CD4-positive, alpha-beta T cell treated with Interleukin-15 for 1 hour (primary cell): ENCODE data around the gene ACTN1.

Source experiments
- DNase-seq: peaks from one replicate; pipeline ENCODE4 v3.0.0-alpha.2; 2020

Gene ACTN1

DNA sequence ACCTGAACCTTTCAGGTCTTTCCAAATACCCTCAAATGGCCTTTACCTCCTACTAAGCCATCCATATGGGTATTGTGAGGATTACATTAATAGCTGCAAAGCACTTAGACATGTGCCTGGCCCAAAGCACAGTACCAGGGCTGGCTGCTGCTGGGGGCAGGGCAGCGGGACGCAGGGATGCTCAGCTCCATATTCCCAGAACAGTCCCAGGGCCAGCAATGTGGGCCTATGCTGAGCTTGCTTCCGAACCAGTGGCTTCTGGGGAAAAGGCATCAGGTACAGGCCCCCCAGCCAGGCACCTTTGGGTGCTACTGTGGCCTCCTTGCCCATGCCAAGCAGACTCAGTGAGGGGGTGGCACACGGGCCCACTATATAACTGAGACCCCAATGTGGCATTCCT lies 10.4 kb downstream of the ACTN1 start:
- DNase-seq = no peak

DNA sequence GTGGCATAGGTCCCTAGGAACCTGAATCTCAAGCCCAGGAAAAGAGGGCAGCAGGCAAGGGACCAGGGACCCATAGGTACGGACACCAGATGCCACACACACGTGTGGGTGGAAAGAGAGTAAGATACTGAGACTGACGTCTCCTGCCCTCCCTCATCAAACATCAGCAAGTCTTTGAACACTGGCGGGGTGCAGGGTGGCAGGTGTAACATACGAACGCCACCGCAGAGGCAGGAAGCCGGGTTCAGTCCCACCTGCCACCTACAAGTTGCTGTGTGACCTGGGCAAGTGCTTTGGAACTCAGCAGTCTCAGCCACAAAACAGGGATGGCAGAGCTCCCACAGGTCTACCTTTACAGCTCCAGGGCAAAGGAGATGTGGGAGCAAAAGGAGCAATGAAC lies 11.1 kb downstream of the ACTN1 start:
- peak; percentile 81 for DNase-seq

DNA sequence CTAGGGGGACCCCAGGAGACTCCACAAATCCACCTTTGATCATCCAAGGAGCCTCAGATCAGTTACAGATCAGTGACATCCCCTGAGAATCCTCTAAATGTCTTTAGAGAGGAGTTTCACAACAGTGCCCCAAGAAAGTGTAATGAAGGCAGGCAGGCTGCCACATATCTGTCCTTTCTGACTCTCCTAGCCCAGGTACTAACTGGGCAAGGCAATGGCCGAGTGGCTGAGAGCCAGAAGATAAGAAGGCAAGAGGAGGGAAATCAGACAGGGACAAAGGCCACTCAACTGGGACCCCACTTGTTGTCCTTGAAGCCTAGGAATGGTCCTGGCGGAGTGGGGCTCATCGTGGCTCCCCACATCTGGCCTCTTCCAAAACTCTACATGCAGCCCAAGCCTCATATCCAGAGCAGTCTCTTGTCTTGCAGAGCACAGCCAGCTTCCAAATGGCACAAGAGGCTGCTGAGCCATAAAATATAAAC lies 11.6 kb downstream of the ACTN1 start:
- DNase-seq = no peak

DNA sequence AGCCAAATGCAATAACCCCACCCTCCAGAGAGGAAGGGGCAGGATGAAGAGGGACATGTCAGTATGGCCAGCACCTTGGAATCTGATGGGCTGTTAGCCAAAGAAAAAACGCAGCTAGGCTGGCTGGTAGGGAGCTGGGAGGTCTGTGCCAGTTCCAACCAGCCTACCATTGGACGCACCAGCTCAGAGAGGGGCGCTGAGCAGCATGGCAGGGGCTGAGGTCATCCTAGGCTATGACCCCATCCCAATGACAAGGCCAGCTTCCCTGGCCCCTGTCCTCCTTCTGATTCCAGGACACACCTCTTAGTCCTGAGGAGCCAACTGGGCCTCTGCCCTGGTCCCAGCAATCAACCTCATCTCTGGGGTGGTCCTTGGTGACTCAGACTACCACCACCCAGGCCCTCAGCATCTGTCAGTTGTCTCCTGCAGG lies 12.2 kb downstream of the ACTN1 start:
- no peak for DNase-seq

DNA sequence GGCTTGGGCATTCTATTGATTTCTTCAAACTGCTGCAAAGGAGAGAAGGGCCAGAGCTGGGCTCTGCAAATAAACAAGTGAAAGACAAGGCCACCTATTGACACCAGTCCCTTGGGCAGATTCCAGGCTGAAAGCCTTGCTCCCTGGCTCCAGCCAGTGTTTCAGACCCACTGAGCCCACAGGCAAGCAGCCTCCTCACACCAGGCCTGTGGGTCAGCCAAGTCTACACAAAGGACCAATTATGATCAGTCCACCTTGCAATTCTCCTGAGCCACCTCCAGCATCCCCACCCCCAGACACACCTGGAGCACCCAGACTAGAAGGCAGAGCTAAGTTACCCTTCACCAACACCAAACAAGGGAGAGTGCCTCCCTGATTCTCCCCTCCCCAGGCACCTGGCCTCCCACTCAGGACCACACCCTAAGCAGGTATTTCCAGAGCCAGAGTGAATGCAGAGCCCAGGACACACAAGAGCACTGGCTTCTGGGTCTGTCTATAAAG lies 13.8 kb downstream of the ACTN1 start:
- no peak for DNase-seq

DNA sequence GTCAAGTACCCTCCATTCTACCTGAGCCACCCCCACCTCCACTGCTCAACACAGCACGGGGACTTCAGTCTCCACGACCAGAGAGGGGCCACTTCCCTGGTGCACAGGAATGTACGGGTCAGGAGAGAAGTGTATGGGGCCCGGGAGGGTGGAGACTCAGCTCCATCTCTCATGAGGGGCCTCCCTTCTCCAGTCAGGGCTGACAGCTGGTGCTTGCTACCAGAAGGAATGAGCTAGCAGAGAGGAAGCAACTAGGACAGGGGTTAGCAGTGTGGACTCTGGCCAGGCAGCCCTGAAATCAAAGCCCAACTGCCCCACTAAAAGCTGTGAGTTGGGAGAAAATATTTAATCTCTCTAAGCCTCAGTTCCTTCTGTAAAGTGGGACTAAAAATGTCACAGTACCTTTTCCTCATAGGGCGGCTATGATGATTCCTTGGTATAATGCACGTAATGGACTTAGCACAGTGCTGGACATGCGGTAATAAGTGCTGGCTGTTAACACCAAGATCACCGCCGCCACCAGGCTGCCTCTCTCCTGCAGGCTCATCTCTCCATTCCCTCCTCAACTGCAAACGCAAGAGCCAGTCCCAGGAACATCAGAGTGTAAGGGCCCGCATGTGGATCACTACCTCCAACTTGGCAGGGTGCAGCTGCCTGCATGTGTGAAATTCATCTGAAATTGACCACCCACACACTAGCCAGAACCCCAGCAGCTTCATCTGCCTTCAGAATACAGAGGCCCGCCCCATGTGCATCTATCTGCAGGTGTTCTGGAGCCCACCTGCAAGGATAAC lies 14.6 kb downstream of the ACTN1 start:
- DNase-seq = no peak

DNA sequence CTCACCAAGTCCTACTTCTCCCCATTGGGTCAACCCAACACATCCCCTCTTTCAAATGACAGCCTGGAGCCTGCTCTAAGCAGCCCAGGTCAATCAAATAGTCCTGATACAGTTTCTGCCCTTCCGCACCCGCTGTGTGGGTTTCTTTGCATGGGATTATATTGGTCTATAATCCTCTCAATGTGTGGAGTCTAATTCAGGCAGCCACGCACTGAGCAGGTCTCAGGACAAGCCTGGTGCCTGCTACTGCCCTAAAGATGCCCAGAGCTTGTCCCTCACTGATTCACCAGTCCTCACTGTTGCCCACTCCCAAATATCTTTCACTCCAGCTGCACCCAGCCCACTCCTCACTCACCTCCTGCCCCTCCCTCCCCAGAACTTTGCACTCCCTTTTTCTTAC lies 16.4 kb downstream of the ACTN1 start:
- DNase-seq = no peak

DNA sequence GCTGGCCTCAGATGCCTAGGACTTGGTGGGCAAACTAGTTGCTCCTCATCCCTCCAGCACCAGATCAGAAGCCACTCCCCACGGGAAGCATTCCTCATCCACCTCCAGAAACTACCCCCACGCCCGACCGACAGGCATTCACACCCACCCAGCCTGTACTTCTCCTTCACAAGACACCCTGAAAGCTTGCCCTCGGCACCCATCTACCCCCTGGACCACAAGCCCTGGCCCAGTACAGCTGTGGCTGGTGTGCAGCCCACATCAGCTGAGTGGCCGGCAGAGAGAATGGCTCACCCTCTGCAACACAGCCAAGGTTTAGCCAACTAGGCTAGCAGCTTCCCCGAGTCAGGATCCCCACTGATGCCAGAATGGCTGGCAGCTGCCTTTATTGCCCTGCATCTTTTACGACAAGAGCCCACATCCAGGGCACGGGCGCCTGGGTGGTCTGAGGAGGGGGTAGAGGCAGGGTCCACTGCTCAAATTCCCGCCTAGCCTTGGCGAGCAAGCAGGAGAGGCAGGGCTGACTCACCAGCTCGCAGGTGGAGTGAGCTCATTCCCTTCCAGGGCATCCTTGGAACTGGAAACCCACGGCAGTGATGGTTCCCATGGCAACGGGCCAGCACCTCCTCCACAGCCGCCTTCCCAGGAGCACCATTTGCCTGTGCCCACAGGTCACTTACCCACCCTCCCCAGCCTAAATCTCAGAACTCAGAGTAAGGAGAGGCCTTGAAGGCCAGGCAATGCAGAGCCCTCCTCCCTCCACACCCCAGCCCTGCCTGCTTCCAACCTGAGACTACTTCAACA lies 17.1 kb downstream of the ACTN1 start:
- DNase-seq = no peak

DNA sequence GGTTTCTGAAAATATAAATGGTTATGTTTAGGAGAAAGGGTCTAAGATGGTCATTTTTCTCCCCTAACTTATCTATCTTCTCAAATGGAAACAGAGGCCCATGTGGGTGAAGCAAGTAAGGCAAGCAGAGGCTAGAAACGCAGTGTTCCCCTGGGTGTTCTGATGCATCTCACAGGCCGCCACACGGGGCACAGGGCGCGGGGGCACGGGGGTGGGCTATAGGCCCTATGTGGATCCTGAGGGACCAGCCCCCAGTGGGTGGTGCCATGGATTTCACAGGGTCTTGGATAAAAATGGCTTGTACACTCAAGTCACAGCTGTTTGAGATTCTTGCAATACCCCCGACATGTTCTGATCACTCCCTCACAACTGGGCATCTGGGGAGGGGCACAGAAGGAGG lies 17.7 kb downstream of the ACTN1 start:
- DNase-seq = no peak

DNA sequence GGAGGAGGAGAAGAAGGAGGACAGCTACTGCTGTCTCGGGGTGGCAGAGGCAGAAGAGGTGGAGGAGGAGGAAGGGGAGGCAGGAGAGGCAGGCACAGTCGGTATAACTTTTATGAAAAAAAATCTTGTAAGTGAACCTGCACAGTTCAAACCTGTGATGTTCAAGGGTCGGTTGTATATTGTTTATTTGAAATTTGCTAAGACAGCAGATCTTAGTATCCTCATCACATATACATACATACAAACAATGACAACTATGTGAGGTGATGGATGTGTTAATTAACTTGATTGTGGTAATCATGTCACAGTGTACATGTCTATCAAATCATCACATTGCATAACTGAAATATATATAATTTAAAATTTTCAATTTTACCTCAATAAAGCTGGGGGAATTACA lies 19.0 kb downstream of the ACTN1 start:
- no peak for DNase-seq

DNA sequence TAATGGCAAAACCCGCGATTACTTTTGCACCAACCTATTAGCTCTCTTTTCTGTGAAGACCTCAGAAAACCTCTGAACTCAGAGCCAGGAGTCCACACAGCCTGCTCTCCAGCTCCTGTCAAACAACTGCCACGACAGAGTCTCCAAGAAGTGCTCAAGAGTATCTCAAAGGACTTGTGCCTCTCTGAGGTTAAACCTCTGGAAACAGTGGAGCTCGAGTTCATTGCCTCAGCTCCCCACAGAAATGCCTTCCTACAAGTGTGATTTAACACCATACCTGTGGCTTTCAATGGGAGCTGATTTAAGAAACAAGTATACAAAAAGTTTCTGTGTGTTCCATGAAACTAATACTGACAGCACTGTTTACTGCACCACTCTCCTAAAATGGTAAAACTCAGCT lies 20.1 kb downstream of the ACTN1 start:
- no peak for DNase-seq

DNA sequence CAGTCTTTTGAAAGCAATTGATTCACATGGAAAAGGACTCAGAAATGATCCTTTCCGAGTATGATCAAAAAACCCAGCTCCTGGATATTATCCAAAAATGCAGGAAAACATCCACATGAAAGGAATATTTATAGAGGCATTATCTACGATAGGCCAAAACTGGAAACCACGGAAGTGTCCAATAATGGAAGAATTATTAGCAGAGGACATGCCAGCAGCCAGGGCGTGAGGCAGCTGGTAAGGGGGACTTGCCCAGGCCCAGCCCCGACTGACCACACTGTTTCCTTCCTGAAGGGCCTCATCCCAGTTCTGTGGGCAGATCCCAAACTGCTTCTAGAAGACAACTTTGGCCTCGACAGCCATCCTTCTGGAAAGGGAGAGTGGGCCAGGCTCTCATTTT lies 20.5 kb downstream of the ACTN1 start:
- no peak for DNase-seq

DNA sequence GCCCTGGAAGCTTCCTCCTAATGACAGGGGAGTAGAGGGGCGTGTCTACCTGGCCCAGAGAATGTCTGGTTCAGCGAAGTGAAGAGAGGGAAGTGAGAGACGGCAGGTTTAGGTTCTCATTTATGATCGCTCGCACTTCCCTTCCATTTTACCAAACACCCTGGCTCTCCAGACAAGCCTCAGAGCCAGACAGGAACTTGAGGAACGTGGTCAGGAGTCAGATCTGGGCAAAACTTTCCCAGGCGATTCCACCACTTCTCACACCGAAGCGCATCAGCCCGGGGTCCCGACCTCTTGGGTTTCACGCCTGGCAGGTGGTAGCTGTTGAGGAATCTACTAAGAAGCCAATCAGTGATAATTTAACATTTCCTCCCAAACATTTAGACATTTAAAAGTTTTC lies 21.3 kb downstream of the ACTN1 start:
- no peak for DNase-seq

DNA sequence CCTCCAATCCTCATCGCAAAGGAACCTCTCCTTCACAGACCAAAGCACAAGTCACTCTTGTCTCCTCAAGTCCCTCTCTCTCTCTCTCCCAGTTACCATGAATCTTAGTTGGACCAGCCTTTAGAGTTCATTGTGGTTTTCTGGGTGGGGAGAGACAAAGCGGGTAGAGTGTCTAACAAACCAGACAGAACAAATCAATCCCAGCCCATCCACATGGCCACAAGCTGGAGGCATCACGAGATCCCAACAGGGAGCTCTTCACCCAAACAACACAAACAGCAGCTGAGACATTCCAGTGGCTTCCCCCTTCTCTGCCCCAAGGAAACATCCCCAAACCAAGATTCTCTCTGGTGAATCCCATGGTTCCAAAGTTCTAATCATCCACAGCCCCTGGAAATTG lies 22.4 kb downstream of the ACTN1 start:
- no peak for DNase-seq

DNA sequence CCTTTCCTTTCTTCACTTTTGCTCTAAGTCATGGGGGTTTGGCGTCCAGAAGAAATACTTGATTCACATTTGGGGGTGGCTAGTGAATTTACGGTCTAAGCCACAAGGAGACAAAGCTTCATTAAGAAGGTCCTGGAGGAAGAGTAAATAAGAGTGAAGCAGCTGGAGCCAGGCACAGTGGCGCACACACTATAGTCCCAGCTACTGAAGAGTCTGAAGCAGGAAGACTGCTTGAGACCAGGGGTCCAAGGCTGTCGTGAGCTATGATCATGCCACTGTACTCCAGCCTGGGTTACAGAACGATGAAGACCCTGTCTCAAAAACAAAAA lies 23.3 kb downstream of the ACTN1 start:
- DNase-seq = no peak

DNA sequence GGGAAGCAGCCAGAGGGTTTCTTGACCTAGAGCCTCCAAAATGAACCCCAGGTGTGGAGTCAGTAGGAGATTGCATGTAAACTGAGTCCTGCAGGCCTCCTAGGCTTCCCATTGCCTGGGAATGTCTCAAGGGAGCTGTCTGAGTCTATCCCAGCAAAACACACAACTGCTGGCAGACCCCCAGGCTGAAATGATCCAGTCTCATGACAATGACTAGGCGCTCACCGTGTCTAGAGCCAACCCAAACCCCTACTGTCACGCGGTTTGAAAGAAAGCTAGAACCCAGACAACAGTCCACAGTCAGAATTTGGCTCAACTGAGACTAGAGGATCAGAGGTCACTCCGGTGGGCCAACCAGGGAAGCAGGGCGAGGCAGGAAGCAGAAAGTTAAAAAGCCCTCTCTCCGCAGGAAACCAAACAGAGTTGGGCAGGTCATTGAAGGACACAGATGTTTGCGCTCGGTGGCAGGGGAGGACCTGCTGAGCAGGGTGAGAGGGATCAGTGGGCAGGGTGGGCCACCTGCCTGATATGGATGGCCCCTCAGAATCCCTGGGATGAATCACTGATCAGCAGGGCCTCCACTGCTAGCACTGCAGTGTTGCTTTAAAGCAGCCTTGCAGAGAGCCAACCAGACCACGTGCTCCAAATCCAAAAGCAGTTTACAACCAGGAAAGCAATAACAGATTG lies 23.8 kb downstream of the ACTN1 start:
- no peak for DNase-seq

DNA sequence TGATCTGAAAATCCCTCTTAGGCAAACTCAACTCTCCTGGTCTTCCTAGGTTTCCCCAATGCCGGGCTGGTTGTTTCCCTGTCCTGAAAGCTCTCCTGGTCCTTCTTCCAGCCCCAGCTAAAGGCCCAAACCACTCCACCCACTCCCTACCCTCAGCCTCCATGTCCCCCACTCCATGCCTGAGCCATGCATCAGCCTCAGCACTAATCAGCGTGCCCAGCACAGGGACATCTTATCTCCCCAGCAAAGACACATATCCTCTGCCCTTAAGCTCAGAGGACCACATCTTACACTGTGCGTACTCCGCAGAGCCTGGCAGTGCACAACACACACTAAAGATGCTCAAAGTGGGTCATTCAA lies 25.9 kb downstream of the ACTN1 start:
- DNase-seq = no peak

DNA sequence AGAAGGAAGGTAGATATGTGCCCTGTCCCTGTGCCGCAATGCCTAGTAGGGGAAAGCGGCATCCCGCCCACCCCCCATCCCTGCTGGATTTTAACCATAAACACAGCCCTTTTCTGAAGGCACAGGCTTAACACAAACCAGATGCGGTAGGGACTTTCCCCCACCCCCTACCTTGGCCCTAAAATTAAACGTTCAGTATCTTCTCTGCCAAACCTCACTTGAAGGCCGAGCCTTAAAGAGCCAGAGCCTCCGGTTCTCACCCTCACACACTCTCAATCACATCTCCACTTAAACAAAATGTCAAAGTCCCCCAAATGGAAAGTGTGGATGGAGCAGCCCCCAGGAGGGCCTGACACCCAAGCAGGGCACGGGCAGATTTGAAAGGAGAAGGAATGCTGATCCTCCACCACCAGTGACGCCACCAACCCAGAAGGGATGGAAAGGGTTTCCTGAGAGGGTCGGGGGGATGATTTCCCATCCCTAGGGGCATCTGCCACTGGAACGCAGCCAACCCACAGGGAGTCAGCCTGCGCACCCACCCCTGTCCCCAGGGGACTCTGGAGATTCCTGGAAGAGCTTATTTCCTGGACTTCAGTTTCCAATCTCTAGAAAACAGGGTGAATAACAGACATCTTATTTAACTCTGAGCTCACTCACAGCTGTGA lies 26.4 kb downstream of the ACTN1 start:
- DNase-seq = no peak

DNA sequence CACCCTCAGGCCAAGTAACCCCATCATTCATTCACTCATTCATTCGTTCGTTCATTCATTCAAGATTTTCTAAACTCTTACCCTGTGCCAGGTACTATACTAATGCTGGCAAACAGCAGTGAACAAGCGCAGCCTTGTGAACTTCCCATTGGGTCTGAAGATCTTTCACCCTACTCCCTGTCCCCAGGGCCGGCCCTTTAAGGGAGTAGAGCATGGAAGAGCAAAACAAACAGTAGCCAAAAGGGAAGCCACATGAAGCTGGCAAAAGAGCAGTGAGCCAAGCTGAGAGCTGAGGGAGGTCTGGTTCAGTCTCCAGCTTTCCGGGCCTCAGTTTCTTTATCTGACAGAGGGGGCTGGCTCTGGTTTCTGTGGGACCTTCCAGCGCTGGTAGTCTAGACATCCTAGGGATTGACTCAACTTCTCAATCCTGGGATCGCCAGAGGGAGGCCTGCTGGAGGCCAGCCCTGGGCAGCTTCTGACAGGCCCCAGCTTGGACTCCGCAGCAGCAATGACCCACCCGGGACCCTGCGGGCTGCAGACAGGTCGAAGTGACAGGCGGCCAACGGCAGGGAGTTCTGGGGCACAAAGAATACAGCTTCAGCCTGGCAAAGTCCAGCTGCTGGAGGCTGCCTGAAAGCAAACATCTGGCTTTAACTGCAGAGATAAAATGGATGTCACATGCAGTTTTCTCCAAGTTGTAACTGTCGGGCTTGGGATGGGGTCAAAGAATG lies 27.1 kb downstream of the ACTN1 start:
- no peak for DNase-seq

DNA sequence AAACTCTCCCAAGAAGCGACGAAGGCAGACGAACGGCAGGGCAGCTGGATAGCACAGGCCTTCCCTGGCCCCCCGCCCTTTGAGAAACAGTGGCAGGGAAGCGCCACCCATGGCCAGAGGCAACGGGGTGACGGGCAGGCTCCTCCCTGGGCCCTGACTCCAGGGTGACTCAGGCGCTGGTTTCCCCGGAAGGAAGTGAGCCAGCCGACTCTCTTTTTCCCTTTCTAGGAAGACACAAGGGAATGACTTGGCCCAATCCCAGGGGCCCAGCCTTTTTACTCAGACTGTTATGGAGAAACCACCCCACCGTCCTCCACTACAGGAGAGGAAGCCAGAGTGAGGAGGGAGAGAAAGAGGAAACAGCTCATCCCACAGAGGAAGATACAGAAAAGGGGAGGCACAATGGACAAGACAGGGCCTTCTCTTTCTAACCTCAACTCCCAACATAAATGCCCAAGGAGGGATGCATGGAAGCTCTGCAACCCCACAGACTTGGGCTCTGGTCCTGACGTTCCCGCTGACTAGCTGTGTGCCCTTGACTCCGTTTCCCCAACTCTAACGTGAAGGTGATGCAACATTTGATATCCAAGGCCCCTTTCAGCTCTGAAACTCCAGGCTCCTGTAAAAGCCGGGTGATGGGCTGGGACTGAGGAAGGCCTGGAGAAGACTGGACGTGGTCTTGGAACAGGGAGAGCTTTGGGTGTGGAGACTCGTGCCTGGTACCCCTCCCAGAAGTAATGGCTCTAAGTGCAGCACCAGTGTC lies 27.9 kb downstream of the ACTN1 start:
- DNase-seq = peak; percentile 79

DNA sequence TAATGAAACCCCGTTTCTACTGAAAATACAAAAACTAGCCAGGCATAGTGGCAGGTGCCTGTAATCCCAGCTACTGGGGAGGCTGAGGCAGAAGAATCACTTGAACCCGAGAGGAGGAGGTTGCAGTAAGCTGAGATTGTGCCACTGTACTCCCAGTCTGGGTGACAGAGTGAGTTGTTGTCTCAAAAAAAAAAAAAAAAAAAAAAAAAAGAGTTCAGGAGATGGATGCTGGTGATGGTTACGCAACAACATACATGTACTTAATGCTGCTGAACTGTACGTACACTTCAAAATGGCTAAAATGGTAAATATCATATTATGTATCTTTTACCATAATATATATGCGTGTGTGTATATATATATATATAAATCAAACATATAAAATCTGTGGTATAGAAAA lies 29.0 kb downstream of the ACTN1 start:
- peak; percentile 47 for DNase-seq

DNA sequence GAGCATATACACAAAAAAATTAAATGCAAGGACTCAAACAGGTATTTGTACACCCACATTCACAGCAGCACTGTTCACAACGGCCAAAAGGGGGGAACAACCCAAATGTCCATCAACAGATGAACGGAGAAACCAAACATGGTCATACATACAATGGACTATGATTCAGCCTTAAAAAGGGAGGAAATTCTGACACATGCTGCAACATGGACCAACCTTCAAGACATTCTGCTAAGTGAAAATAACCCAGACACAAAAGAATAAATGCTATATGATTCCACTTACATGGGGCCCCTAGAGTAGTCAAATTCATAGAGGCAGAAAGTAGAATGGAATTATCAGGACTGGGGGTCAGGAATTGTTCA lies 29.5 kb downstream of the ACTN1 start:
- DNase-seq = no peak
